Activated CD8-positive, alpha-beta memory T cell treated with anti-CD3 and anti-CD28 coated beads, Interleukin-2, amount 50 U/mL, for 1 hour (primary cell): Measurements from ENCODE around the gene DAAM2.

Experiments
- DNase-seq: peaks from one replicate; pipeline ENCODE4 v3.0.0-alpha.2; 2020; ENCODE audit errors: extremely low read depth

DAAM2 gene

GRCh38 chr6:39787322-39787721, 4.9 kb upstream of the DAAM2 start:
- no peak for DNase-seq

DNA sequence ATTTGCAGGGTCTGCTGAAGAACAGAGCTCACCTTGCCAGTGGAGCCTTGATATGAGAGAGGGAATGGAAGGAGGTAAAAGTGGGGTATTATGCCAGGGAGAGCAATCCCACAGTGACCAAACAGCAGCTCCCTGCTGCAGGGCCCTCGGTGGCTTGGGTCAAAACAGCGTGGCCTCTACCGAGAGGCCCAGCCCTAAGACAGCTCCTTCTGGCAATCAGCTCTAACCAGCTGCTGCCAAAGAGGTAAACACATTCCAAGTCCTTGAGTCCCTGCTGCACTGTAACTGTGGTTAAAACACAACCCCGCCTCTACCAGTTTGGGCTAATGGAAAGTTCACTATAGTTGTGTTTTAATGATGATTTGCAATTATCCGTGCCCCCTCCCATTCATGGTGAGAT, 1.4 kb upstream of the DAAM2 start:
- no peak for DNase-seq

DNA sequence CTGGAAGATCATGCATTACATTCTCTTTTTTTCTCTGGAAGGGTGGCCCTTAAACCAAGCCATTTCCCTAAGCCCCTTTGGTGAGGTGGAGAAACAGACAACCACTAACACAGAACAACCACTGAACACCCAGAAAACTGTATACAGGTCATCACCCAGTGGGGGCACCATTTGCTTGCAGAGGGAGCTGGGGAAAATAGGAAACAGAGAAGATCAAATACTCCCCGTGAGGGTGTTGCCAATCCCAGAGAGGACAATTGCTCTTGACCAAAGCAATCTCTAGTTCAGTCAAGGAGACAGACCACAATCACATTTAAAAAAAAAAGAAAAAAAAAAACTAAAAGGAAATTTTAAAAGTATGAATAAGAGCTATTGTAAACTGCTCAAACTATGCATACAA, 865 bp upstream of the DAAM2 start:
- no peak for DNase-seq

DNA sequence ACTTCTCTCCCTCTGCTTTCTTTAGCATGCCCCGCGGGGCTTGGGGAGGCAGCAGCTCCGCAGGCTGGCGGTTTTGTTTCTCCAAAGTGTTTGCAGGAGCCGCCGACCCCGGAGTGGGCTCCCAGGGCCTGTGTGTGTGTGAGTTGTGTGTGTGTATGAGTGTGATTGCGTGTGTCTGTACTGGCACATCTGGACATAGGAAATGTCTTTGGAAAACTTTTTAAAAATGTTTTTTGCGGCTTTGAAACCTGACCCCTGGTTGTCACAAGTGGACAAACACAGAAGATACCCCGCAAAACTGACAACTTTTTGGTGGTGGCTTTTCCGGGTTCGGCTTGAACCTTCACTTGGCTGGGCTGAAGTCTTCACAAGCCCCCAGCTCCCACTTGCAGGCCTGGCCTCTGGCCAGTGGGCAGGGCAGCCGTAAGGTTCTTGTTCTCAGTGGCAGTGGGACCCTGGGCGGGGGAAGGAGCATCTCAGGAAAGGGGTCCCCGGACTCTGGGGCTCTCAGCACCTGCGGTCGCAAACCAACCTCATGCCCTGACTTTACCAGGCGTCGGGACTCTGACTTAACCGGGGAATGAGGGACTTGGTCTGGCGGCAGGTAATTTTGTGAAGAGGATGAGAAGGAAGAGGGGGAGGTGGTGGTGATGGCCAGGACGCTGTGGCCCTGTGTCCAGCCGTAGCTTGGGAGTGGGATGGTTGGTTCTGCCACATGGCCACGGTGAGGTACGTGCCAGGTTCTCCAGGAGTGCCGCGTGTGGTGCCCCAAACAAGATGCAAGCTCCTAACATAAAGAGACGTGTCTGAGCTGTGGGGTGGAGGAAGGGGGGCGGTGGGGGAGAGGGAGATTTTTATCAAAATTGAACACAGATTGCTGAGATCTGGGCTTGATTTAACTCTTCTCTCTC, 619 bp downstream of the DAAM2 start:
- no peak for DNase-seq

DNA sequence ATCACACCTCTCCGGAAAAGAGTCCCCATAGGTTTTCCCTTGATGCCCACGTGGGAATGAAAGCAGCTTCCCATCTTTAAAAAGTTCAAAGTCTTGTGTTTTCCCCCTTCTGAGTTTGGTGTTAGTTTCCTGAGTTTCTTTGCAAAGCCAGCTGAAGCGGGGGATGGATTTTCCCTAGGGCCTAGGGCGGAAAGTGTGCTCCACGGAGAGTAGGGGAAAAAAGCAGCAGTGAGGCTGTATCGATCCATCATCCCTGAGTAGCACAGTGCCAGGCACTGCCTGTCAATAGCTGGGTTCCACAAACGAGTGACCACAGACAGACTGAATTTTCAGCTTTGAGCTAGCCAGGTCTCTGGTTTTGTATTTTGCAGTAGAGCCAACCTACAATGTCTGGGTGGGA, 1.3 kb downstream of the DAAM2 start:
- DNase-seq: no peak

DNA sequence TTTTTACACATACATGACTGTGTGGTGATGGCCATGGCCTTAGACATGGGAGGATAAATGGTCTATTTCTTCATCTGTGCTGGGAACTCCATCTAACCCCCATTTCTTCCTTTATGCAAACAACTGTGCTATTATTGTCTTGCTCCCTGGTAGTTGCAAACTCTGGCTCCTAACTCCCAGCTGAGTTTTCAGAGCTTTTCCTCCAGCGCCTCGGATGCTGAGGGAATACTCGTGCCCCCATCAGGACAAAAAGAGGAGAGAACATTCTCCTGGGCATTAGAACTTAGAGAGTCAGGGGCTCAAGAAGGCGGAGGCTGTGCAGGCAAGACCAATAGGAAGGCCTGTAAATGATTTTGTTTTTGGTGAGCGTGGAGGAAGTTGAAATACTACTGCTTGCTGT, 2.1 kb downstream of the DAAM2 start:
- no peak for DNase-seq

DNA sequence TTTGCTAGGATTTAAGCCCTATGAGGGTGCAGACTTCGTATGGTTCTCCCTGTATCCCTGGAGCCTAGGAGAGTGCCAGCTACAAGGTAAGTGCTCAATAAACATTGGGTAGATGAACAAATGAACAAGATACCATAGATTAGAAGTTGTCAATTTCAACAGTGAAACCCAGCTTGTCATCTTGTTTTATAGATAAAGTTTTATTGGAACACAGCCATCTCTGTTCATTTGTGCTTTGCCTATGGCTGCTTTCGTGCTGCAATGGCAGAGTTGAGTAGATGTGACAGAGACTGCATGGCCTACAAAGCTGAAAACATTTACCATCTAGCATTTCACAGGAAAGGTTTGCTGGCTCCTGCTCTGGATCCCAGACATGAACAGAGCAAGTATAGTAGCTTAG, 5.6 kb downstream of the DAAM2 start:
- no peak for DNase-seq

DNA sequence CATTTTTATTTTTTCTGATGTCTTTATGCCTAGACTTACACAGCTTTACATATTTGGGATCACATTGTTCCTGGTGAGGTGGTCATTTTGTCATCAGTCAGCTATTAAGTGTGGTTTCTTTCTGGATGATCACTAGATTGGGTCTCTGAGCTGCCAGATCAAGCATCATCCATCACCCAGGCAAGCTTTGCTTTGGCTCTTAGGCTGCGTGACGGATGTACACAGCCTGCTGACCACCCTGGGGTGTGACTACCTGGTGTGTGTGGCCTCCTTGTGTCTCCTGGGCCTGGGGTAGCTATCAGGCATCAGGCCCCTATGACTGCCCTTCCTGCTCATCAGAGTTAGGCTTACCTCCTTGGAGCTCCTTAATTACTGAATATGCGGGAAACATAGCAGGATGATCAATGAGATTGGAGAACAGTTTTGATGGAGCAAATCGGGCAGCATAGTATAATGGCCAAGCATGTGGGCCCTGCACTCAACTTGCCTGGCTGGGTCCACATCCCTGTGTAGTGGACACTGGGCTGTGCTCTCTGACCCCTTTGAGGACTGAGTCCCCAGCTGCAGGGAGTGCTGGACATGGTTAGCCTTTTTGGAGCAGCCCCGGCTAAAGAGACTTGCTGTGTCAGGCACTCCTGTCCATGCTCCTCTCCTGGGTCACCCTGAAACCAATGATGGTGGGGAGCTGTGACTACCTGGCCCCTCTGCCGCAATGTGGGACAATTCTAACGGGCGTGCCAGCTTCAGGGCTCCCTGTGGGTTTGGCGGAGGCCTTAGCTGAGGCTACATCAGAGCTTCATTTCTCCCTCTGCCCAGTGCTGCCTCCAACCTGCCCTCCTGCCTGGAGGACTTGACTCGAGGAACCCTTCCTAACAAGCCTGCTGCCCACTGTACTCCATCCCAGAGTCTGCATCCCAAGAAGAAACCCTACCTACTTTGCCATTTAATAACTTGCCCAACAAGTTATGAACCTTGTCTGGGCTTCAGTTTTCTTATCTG, 8.2 kb downstream of the DAAM2 start:
- no peak for DNase-seq

GRCh38 chr6:39801456-39802251, 9.5 kb downstream of the DAAM2 start:
- DNase-seq: no peak

- no peak for DNase-seq
Measured at GRCh38 chr6:39803872-39804271, 11.7 kb downstream of the DAAM2 start.

DNA sequence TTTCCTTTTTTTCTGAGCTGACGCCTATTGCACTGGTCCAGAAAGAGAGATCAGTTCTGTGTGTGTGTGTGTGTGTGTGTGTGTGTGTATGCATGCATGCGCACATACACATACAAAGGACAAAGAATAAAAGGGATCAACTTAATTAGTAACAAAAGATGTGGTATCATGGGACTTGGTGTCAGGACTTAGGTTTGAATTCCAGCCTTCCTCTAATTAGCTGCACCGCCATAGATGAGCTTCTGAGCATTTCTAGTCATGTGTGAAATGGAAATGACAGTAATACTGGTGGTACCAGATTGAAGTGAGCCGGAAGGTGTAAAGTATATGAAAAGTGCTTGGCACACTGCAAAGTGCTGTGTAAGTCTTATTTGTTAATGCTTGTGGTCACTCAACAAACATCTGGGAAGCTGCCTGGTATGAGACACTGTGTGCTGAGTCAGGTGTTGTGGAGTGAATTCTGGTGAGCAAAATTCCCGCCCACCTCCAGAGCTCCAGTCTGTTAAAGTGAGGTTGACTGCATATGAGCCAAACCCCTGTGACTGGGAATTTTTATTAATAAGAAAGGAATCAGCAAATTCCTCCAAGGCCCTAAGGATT, 12.4 kb downstream of the DAAM2 start:
- no peak for DNase-seq

DNA sequence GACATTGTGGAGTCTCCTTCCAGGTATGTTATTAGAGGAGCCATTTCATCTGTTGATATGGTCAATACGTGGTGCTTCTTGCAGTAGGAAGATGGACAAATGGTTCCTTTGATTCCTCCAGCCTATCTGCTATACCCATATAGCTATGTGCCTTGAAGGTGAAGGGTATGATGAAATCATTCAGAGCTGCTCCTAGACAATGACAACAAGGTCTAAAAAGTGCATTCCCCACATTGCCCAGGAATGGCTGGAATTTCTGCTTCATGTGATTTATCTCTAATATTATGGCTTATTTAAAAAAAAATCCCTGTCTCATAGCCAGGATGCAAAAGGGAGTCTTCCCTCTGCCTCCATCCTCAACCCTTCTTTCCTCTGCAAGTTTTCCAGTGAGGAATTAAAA, 14.1 kb downstream of the DAAM2 start:
- DNase-seq: no peak

DNA sequence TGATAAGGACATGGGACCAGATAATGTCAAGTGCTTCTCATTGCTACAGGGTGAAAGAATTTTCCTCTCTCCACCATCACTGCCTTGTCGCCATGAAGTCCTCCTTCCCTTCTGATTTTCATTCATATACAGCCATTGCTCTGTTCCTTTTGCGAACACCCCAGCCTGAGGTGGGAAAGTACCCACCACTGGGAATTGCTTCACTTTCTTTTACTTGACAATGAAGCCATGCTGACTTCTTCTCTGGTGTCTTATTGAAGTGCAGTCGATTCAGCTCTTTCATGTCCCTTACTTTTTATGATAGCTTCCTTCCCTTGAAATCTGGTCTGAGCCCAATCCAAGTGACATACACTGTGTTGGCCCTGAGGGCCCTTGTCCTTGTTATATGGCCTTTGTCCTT, 16.2 kb downstream of the DAAM2 start:
- no peak for DNase-seq

DNA sequence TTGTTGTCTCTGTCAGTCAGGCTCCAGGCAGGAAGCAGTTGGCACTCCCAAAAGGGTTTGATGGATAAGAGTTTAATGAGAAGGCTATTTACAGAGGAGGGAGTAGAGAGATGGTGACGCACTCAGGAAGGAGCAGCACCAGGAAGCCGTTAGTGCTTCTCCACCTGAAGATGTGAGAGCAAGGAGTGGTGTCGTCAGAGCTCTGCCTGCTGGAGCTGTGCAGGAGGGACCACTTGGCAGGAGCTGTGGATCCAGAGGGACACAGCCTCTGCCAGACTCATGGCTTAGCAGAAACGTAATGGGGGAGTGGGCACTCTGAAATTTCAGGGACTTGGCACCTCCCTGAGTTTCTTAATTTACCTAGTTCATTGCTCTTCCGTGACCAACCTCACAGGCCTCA, 16.8 kb downstream of the DAAM2 start:
- DNase-seq: no peak

DNA sequence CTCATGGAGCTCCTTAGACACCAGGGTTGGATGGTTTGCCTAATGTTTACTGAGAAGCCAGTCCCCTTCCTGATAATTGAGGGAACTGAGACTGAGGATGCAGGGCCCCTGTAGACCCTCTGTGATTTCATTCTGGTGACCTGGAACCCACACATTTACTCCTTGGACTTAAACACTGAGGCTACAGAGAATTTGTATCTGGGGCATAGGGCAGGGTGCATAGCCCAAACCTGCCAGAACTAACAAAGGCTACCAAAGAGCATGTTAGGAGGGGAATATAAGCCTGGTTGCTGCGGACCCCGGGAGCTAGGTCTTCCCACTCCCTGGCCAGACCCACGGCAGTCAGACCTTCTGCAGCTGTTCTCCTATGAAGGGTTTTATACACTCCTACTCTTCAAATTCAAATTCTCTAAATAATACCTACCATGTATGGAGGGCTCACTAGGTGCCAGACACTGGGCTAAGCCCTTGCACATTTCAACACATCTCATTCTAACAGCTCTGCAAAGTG, 19.7 kb downstream of the DAAM2 start:
- DNase-seq: no peak

DNA sequence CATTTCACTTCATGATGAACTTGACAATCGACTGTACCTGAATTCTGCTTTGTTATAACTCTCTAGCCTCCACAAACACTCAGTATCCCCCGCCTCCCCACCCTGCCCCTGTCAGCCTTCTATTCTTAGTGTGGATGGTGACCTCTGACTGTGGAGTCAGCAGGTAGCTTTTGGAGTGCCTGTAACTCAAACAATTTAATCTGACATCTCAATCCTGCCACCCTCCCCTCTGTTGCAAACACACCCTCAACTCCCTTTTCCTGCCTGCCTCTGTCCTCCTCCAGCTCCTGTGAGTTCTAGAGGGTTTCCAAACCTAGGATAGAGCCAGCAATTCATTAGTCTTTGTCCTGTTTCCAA, 20.3 kb downstream of the DAAM2 start:
- DNase-seq: no peak

GRCh38 chr6:39812853-39813533, 20.8 kb downstream of the DAAM2 start:
- DNase-seq: no peak

DNA sequence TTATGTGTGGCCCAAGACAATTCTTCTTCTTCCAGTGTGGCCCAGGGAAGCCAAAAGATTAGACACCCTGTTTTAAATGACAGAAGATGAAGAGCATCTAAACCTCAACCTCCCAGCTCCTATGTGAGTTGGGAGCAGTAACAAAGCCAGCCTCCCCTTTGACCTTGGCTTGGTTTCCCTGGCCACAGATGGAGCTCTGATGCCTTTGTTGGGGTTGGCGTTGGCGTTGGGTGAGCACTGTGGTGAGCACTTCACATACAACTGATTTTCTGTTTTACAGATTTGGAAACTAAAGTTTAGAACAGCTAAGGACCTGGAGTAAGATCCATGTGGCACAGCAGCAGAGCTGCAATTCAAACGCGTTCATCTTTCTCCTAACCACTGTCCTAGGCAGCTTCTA, 22.1 kb downstream of the DAAM2 start:
- DNase-seq: no peak

DNA sequence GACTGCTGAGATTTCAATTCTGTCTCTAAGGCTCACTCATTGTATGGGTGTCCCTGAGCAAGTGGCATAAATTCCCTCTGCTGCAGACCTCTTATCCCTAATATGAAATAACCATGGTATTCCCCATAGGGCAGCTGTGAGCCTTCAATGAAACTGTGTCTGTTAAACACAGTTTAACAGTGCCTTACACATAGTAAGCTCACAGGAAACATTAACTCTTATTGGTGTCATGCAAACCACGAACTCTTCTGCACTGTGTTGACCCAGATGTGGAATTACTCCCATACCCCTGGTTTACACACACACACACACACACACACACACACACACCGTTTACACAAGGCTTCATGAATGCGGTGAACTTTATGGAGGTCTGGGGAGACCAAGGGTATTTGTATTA, 23.2 kb downstream of the DAAM2 start:
- DNase-seq: no peak

DNA sequence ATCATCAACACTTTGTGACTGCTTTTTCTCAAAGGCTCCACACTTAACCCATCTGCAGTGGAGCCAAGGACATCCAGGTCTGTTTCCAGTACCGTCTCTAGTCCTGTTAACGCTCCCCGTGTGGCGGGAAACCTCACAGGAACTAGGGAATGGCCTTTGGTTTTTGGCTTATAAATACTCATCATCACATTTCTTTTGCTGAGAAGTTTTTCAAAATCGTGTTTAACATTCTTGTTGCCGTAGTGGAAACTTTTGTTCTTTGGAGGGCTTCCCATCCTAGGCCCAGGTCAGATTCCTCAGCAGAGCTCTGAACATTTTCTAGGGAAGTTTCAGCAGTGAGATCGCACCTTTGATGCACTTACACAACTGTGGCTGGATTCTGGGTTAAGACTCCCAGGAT, 24.6 kb downstream of the DAAM2 start:
- DNase-seq: no peak

- no peak for DNase-seq
Measured at GRCh38 chr6:39818695-39819094, 26.5 kb downstream of the DAAM2 start.
